Left ventricle myocardium inferior (tissue), 1 donor: ENCODE measurements around the gene TGFB1. TPM values are rescaled to one million over a fixed set of nuclear protein-coding genes. Genes with fewer than 3 reads are reported as not detected.

Experiments
- DNase-seq: peaks from one replicate; pipeline ENCODE4 v3.0.0-alpha.2; 2020
- H3K27ac ChIP-seq: fragments of 200-600 bp; replicated peaks from 2 replicates; pipeline ENCODE4 v1.8.0; 2021
- H3K27me3 ChIP-seq: fragments of 200-600 bp; 2 replicates; pipeline ENCODE4 v1.8.0; 2021; ENCODE audit warnings: low read depth
- H3K36me3 ChIP-seq: fragments of 200-600 bp; 2 replicates; pipeline ENCODE4 v1.8.0; 2021
- H3K4me1 ChIP-seq: fragments of 200-600 bp; 2 replicates; pipeline ENCODE4 v1.8.0; 2021
- H3K4me3 ChIP-seq: fragments of 200-600 bp; 2 replicates; pipeline ENCODE4 v1.8.0; 2021; ENCODE audit warnings: mild to moderate bottlenecking, moderate library complexity
- H3K9me3 ChIP-seq: fragments of 200-600 bp; replicated peaks from 2 replicates; pipeline ENCODE4 v1.8.0; 2021
- CTCF ChIP-seq: fragments of 200-600 bp; IDR thresholded peaks from 2 replicates; pipeline ENCODE4 v1.8.0; 2021; ENCODE audit warnings: antibody characterized with exemption, mild to moderate bottlenecking, borderline replicate concordance
- intact Hi-C: fragments of 100-400 bp; cut with micrococcal nuclease; formaldehyde crosslinking; loops from one replicate; pipeline ENCODE4 v1.11.0; 2022
- total RNA-seq: library from RNA; stranded (reverse); fragmentation: NEBNext Ultra II Directional; extraction: Animal tissue kit (Norgen Biotek cat#: 25700); gene quantifications from one replicate; pipeline ENCODE4 v1.2.1, GENCODE V29; 2021
- donor health status: DM: no; HTN: yes; CAD: no; lungs with severe emphysema.

Gene TGFB1
- total RNA-seq, 1 donor from 2014 or later = 14.9 TPM

- Histone ChIP-seq H3K4me3 (no peak overlapping the region), H3K36me3 (peaks cover 58% of the 10 kb centered on the region), H3K27me3 (no peaks in the 10 kb centered on the region), H3K4me1 (peaks cover 37% of the 10 kb centered on the region), H3K9me3 (no peaks in the 10 kb centered on the region), H3K27ac (no peak overlapping the region)
- no peak for TF ChIP-seq CTCF
- no peak for DNase-seq
- intact Hi-C loops = no loop called here
Measured at GRCh38 chr19:41319500-41320184, 34.1 kb downstream of the TGFB1 start.

- intact Hi-C loops = no loop called here
- H3K27ac ChIP-seq = no peak overlapping the region
- peaks cover 33% of the 10 kb centered on the region for H3K4me1 ChIP-seq
- H3K36me3 ChIP-seq = peaks cover 64% of the 10 kb centered on the region
- no peaks in the 10 kb centered on the region for H3K9me3 ChIP-seq
- H3K27me3 ChIP-seq = no peaks in the 10 kb centered on the region
- H3K4me3 ChIP-seq = no peak overlapping the region
- no peak for DNase-seq
- TF ChIP-seq CTCF = no peak
Measured at GRCh38 chr19:41318696-41319499, 34.8 kb downstream of the TGFB1 start.

- H3K4me1 ChIP-seq = peaks cover 17% of the 10 kb centered on the region
- H3K27me3 ChIP-seq = no peaks in the 10 kb centered on the region
- no peak for TF ChIP-seq CTCF
- DNase-seq = no peak
- no peak overlapping the region for H3K27ac ChIP-seq
- H3K9me3 ChIP-seq = no peaks in the 10 kb centered on the region
- intact Hi-C loops = no loop called here
- H3K4me3 ChIP-seq = no peak overlapping the region
- peaks cover 84% of the 10 kb centered on the region for H3K36me3 ChIP-seq
Measured at GRCh38 chr19:41316306-41316920, 37.3 kb downstream of the TGFB1 start.

- peaks cover 51% of the 10 kb centered on the region for H3K4me1 ChIP-seq
- no peaks in the 10 kb centered on the region for H3K27me3 ChIP-seq
- H3K9me3 ChIP-seq = no peaks in the 10 kb centered on the region
- peak overlapping the region; percentile 83 for H3K4me3 ChIP-seq
- DNase-seq = no peak
- TF ChIP-seq CTCF = no peak
- H3K27ac ChIP-seq = no peak overlapping the region
- intact Hi-C loops = no loop called here
- peaks cover 55% of the 10 kb centered on the region for H3K36me3 ChIP-seq
Measured at GRCh38 chr19:41311613-41312012, 42.1 kb downstream of the TGFB1 start.

GRCh38 chr19:41311072-41311471, 42.6 kb downstream of the TGFB1 start:
- Histone ChIP-seq H3K9me3 (no peaks in the 10 kb centered on the region), H3K27ac (peak overlapping the region; percentile 98), H3K27me3 (no peaks in the 10 kb centered on the region), H3K36me3 (peaks cover 55% of the 10 kb centered on the region), H3K4me1 (peaks cover 54% of the 10 kb centered on the region), H3K4me3 (peak overlapping the region; percentile 83)
- intact Hi-C loops = no loop called here
- TF ChIP-seq CTCF = no peak
- no peak for DNase-seq
